GF-D8 (cell line): ENCODE data around the gene TP73.
"Not testable (repeated sequence)": the region's sequence is repeated elsewhere in the genome, so short reads cannot be mapped to it uniquely, and the experiment has no call there.

Source experiments
- DNase-seq: peaks from one replicate; lab custom pipeline; 2025; lab: John Stamatoyannopoulos, UW

Gene TP73

GRCh38 chr1:3707298-3707938 lies 55.1 kb downstream of the TP73 start:
- DNase-seq, result no peak

GRCh38 chr1:3707939-3708328 lies 55.6 kb downstream of the TP73 start:
- DNase-seq, result no peak

DNA sequence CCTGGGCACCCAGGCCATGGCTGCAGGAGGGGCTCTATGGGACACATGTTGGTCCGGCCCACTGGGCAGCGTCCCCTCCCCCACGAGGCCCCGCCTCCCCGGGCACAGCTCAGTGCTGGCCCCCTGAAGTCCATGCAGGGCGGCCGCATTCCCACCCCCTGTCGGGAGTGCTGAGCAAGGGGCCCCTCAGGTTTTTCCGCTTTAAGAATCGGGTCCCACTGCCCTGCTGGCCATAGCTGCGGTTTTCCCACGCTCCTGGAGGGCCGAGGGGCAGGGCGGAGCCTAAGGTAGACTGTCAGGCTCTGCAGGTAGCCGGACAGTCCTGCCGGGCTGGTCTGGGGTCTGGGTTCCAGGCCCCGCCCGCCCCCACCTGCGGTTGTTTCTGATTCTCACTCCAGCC lies 56.5 kb downstream of the TP73 start:
- no peak for DNase-seq

GRCh38 chr1:3710251-3710650 lies 57.9 kb downstream of the TP73 start:
- no peak for DNase-seq

DNA sequence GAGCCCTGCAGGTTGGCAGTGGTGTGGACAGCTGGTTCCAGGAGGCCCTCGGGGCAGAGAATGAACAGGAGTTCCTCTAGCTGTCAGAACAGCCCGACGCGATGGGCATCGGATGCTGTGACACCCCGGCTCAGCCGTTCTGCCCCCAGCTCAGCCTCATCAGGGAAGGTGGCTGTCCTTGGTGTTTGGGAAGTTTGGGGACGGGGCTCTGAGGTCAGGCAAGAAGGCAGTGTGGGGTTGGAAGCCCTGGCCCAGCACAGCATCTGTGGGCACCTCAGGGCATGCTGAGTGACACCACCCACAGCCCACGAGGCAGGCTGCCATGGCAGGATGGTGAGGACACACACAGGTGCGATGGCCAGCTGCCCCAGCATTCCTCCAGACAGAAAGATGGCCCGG lies 59.1 kb downstream of the TP73 start:
- no peak for DNase-seq

DNA sequence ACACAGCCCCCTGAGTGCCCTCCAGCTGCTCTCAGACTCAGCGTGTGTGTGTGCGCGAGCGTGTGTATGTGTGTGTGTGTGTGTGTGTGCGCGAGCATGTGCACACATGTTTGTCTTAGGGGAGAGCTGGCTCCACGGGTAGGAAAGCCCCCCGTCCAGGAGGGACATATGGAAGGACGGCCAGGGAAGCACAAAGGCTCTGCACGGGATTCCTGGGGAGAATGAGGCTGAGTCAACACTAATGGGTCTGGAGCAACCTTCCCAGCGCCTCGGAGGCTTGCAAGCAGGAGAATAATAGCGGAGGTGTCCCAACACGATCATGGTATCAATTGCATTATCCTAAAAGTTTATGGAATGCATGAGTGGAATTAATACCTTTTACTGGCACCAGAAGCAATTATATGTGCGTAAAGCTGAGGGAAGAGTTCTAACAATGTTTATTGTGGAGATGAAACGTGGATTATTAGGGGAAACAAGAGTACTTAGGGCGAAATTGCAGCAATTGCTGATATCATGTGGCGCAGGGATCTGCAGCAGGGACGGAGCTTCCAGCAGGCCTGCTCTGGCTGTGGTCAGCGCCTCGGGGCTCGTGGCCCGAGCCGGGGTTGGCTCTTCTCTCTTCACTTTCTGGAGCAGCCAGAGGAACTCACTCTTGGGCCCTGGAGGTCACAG lies 59.6 kb downstream of the TP73 start:
- no peak for DNase-seq

DNA sequence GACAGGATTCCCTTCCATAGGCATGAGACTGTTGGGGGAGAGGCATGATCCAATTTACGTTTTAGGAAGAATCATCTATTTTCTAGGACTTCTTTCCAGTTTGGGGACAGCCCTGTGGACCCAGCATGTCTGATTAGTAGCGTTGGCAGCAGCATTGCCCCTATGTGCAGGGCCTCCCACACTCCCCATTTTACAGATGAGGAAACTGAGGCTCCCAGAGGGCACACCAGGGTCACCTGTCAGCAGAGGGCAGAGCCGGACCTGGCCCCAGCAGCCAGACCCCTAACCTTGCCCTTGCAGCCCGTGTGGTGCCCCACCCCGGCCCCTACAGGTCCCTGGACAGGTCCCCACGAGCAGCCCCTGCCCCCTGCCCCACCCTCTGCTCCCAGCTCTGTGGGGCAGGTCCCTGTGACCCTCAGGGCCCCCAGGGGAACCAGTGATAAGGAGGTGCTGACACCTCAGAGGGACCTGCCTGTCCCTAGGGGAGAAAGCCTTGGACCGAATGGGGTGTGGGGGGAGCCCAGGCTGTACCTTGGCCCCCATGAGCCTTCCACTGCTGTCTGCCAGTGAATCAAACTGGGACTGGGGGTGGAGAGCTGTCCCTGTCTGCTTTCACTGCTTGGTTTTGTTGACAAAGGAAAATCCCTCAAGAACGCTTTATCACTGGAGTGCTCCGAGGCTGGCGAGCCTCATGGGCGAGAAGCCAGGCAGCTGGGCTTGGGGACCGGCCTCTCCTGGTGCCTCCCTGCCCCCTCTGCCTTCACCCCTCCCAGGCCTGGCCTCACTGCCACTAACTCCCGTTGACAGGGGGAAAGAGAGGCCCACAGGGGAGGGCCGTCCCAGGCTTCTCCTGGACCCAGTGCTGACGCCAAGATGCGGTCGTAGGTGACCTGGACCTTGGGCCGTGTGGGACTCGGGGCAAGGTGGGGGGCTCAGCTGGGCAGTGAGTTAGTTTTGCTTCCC lies 60.5 kb downstream of the TP73 start:
- DNase-seq, result no peak

DNA sequence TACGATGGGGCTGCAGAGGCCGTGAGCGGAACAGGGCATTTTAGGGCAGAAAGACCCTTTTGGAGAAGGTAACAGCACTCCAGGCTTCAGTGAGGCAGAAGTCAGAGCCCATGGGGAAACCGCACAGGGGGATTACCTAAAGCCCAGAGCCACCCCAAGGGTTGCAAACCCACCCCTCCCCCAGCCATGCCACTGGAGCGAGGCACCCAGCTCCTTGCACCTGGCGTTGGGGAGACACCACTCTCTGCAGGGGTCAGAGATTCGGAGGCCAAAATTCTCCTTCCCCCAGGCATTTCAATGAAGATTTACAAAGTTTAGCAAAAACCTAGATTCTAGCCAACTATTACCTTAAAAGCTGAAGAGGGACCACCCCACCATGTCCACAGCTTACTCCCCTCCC lies 61.5 kb downstream of the TP73 start:
- no peak for DNase-seq

- no peak for DNase-seq
Measured at GRCh38 chr1:3714284-3714741, 62.0 kb downstream of the TP73 start.

DNA sequence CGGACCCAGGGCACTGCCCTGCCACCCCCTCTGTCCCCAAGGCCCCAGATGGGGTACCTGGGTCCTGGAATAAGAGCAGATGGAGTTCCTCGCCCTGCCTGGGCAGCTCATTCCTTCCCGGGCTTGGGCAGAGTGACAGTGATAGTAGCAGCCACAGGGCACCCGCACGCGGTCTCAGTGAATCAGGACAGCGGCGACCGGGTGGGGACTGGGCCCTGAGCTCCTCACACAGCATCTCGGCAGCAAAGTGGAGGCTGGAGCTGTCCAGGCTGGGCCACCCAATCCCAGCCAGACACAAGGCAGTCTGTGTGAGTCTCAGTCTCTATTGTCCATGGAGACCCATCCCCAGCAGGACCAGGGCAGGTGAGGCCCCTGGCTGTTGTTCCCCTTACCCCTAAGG lies 62.5 kb downstream of the TP73 start:
- DNase-seq, result no peak

GRCh38 chr1:3716351-3716750 lies 64.0 kb downstream of the TP73 start:
- no peak for DNase-seq

GRCh38 chr1:3717041-3717714 lies 64.9 kb downstream of the TP73 start:
- peak; percentile 33 for DNase-seq

DNA sequence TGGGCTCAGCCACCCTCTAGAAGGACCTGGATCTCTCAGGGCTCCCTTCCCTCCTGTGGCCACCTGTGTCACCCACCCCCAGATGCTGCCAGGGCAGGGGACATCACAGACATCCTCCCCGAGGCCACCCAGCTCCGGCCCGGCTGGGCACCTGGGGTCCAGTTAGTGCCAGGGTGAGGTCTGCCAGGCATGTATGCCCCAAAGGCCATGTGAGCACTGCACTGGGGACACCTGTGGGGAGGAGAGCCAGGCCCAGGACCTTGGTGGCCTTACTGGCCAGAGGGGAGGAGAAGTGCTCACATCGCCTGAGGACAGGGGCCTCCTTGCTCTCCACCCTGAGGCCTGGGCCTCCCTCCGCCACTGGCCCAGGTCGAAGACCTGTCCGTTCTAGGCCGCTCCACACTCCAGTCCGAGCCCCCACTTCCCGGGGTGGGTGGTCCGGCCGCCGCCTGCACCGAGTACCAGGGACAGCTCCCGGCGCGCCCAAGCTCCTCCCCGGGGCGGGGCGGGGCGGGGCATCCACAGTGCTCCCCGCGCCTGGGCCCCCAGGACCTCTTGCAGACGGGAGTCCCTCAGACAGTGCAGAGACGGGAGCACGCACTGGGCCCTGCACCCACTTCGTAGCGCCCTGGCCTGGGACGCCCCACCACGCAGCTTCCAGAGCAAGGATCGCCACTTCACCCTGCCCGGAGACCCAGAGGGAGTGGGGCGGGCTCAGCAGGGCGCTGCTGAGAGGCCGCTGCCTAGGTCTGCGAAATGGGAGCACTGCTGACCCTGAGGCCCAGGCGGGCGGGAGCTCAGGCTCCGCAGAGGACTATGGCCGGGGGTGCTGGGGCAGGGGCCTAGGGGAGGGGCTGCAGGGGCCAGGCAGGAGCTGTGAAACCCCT lies 65.6 kb downstream of the TP73 start:
- no peak for DNase-seq

GRCh38 chr1:3718764-3719163 lies 66.4 kb downstream of the TP73 start:
- DNase-seq, result no peak

DNA sequence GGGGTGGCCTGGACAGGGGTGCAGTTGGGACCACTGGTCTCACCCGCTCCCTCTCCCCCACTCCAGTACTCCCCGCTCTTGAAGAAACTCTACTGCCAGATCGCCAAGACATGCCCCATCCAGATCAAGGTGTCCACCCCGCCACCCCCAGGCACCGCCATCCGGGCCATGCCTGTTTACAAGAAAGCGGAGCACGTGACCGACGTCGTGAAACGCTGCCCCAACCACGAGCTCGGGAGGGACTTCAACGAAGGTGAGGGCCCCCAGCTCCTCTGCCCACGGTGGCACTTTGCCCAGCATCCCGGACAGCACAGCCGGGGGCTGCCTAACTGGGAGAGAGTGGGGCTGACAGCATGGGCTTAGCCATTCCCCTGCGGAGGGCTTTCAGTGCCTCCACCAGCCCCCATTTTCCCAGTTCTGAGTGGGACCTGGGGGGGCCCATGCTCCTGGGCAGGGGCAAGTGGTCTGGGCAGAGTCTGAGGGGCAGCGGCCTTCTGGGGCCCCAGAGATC lies 69.7 kb downstream of the TP73 start:
- no peak for DNase-seq

DNA sequence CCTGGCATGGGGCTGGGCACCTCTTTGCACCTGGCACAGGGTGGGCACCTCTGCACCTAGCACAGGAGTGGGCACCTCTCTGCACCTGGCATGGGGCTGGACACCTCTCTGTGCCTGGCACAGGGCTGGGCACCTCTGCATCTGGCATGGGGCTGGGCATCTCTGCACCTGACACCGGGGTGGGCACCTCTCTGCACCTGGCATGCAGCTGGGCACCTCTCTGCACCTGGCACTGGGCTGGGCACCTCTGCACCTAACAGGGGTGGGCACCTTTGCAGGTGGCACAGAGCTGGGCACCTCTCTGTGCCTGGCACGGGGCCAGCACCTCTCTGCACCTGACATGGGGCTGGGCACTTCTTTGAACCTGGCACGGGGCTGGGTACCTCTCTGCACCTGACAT lies 70.5 kb downstream of the TP73 start:
- no peak for DNase-seq

DNA sequence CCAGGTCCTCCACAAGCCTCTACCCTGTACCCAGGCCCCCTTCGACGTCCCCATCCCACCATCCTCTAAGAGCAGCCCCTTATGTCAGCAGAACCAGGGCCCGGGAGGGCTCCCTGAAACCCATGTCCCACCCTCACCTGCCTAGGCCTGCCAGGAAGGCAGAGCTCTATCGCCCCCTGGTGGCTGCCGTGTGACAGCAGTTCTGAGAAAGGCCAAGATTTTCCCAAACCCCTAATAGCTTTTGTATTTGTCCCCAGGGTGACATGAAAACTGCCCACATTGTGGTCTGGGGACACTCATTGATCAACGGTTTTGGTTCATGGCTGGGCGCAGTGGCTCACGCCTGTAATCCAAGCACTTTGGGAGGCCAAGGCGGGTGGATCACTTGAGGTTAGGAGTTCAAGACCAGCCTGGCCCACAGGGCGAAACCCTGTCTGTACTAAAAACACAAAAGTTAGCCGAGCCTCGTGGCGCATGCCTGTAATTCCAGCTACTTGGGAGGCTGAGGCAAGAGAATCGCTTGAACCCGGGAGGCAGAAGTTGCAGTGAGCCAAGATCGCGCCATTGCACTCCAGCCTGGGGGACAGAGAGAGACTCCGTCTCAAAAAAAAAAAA lies 72.2 kb downstream of the TP73 start:
- not testable (repeated sequence) for DNase-seq

DNA sequence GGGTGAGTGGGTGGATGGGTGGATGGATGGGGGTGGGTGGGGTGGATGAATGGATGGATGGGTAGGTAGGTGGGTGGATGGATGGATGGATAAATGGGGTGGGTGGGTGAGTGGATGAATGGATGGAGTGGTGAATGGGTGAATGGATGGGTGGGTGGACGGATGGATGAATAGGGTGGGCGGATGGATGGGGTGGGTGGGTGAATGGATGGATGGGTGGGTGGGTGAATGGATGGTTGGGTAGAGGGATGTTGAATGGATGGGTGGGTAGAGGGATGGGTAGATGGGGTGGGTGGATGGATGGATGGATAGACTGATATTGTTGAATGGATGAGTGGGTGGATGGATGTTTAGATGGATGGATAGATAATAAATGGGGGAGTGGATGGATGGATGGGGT lies 73.0 kb downstream of the TP73 start:
- no peak for DNase-seq

DNA sequence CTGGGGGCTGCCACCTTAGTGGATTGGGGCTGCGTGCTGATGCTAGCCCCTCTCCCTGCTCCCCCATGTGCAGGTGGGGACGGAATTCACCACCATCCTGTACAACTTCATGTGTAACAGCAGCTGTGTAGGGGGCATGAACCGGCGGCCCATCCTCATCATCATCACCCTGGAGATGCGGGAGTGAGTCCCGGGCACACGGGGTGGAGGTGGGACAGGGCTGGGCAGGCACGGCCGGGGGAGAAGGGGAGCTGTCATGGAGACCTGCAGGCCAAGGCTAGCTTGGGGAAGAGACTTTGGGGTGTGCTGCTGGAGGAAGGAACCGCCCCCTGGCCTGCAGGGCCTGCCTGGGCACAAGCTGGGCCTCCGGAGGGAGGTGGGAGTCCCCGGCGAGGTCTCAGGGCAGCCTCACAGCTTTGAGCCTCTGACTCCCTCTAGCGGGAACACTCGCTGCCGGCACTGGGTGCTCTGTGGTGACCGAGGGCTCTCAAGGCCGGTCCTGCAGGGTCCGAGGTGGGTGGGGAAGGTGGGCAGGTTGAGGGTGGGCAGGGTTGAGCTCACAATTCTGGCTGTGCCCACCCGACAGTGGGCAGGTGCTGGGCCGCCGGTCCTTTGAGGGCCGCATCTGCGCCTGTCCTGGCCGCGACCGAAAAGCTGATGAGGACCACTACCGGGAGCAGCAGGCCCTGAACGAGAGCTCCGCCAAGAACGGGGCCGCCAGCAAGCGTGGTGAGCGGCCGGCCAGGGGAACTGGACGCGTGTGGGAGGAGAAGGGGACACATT lies 74.9 kb downstream of the TP73 start:
- DNase-seq, result no peak
